COR-L47 (cell line): ENCODE results near the gene TSHB.
A peak's percentile ranks its signal among the peaks of the same experiment; 100 is the strongest.
"Not testable (repeated sequence)": the region's sequence is repeated elsewhere in the genome, so short reads cannot be mapped to it uniquely, and the experiment has no call there.

Source experiments
- DNase-seq: peaks from one replicate; lab custom pipeline; 2025; lab: John Stamatoyannopoulos, UW

TSHB gene

DNA sequence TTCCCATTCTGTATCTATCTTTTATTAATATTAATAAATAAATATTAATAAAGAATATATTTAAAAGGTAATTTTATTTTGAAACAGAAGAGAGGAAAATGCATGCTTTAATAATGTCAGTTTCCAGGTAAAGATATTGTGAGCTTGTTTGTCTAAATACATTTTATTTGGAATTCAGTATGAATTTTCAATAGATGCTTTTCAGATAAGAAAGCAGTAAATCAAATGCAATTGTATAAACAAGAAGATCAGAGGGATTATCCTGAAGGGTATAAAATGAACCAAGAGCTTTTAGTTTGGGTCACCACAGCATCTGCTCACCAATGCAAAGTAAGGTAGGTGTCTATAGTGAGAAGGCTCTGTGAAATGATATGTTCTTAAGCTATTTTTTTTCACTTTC, at the start of gene TSHB:
Gene TSHB, plus strand, starts transcription at position 301 of the 400 bp plus-strand sequence. CDS start 3,537 bp downstream, outside the sequence.
- DNase-seq: no peak

DNA sequence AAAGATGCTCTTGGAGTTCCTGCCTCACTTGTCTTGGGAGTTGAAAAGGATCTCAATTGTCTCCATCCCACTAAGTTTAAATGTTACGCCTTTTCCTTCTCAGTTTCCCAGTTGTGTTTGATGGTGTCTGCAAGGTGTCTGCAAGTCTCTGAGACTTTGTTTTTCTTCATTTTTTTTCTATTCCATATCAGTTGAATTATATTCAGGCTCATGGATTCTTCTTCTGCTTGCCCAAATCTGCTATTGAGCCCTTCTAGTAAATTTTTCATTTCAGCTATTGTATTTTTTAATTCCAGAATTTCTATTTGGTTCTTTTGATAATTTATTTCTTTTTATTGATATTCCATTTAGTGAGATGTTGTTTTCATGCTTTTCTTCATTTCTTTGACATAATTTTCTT, 47.4 kb upstream of the TSHB start:
- no peak for DNase-seq

DNA sequence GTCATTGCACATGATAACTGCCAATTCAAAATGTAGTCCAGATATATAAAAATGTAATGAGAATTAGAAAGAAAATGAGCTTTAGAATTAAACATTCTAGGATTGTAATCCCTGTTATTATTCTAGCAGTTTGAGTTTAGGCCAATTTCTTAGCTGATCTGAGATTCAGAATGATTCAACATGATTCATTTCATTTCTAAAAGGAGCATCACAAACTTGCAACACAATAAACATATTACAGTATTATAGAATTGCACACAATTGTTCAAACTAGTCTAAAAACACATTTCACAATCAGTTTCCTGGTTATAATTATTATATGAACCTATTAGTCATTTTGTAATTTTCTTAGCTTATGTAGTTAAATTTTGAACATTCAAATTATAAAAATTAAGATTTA, 43.3 kb upstream of the TSHB start:
- DNase-seq: no peak

DNA sequence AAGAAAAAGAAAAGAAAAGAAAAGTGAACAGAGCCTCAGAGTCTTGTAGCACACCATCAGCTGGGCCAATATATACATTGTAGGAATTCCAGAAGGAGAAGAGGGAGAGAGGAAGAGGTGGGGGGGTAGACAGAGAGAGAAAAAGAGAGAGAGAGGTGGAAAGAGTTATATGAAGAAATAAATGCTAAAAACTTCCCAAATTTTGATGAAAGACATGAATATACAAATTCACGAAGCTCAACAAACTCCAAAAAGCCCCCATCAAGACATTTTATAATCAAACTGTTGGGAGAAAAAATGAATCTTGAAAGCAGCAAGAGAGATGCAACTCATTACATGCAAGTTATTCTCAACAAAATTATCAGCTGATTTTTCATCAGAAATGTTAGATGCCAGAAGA, 41.5 kb upstream of the TSHB start:
- DNase-seq: no peak

DNA sequence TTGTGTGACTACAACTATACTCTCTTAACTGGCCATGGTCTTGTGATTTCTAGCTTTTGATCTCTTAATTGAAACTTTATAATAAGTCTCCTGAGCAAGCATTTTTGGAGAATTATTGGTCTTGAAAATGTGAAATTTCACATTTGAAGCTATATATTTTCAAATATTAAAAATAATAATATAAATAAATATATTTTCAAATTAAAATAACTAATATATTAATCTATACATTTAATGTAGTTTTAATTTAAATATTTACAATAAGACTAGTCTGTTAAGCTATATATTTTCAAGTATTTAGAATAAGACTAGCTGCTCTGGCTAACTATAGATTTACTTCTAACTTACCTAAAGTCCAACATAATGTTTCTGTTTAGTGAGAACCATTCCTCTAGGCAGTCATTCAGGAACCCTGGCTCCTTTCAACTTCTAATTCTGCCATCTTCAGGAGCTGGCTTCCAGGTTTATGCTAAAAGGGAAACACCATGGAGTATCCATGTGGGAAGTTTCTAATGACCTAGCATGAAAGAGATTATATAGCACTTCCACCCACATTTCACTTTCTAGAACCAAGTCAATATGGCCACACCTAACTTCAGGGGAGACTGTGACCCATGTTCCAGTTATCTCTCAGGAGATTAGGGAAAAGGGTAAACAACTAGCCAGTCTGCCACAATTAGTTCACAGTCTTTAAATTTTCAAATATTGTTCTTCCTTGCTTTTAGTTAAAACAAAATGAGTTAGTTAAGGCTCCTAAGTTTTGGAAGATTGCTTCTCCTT, 31.9 kb upstream of the TSHB start:
- DNase-seq: no peak

DNA sequence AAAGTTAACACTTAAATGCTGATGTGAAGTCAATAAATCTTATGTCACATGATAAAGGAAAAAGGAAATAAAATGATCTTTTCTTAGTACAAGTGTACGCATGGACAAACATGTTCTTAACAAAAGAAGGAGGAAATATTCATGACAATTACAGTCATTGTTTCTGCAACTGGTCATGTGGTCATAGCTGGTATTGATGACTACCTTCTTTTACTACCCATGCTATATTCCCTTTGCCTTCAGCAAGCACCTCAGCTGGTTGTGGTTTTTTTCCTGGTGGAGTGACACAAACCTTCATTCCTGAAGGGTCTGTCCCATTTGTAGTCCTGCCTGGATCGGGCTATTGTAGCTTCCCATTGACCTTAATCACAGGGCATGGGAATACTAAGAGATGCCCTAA, 23.4 kb upstream of the TSHB start:
- DNase-seq: no peak

DNA sequence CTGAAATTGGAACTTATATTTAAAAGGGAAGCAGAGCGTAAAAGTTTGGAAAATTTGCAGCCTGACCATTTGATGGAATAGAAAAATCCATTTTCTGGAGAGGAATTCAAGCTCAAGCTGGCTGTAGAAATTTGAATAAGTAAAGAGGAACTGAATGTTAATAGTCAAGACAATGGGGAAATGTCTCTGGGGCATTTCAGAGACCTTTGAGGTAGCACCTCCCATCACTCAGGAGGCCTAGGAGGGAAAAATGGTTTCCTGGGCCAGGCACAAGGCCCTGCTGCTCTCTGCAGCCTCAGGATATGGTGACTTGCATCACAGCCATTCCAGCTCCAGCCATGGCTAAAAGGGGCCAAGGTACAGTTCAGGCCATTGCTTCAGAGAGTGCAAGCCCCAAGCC, 17.6 kb upstream of the TSHB start:
- DNase-seq: no peak

DNA sequence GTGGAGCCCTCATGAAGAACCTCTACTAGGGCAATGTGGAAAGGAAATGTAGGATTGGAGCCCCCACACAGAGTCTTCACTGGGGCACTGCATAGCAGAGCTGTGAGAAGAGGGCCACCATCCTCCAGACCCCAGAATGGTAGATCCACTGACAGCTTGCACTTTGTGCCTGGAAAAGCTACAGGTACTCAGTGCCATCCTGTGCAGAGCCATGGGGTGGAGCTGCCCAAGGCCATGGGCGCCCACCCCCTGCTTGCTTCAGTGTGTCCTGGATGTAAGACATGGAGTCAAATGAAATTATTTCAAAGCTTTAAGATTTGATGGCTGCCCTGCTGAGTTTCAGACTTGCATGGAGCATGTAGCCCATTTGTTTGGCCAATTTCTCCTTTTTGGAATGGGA, 17.2 kb upstream of the TSHB start:
- DNase-seq: no peak

DNA sequence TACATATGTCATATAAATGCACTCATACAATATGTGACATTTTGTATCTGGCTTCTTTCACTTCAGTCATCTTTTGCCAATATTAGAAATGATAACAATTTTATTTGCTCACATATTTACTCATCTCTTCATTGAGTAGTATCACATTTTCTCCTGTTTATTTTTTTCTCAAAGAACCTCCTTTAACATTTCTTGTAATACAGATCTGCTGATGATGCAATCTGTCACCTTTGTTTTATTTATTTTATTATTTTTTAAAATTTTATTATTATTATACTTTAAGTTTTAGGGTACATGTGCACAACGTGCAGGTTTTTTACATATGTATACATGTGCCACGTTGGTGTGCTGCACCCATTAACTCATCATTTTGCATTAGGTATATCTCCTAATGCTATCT, 15.8 kb upstream of the TSHB start:
- DNase-seq: no peak

DNA sequence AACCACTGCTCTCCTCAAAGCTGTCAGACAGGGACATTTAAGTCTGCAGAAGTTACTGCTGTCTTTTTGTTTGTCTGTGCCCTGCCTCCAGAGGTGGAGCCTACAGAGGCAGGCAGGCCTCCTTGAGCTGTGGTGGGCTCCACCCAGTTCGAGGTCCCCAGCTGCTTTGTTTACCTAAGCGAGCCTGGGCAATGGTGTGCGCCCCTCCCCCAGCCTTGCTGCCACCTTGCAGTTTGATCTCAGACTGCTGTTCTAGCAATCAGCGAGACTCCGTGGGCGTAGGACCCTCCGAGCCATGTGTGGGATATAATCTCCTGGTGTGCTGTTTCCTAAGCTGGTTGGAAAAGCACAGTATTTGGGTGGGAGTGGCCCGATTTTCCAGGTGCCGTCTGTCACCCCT, 10.1 kb upstream of the TSHB start:
- not testable (repeated sequence) for DNase-seq

DNA sequence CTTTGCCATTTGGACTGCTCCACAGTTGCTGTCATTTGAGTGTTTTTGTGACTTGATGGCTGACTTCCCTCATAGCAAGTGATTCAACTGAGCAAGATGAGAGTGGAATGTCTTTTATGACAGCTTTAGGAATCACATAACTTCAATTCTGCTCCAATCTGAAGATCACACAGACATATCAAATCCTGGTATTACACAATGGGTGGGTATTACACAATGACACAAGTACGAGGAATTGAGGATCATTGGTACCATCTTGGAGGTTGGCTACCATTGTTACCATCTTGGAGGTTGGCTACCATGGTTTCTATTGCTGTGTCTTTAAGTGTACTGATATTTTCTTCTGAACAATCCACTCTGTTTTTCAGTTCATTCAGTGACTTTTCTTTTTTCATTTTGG, 8.5 kb upstream of the TSHB start:
- DNase-seq: no peak

DNA sequence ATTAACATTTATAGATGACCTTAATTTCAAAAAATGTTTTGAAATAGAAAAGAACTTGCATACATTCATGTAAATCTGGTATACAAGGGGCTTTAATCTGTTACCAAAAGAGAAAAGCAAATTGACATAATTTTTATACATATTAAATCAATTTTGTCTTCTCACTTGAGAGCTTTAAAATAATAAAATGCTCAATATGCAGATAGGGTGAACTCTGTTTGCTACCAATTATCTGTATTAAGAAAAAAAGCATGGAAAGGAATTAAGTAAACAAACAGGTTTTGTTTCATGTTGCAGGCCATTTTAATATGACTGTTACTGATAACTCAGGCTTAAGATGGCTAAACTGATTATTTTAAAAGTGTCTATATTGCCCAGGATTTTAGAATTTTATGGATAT, 6.0 kb upstream of the TSHB start:
- no peak for DNase-seq

DNA sequence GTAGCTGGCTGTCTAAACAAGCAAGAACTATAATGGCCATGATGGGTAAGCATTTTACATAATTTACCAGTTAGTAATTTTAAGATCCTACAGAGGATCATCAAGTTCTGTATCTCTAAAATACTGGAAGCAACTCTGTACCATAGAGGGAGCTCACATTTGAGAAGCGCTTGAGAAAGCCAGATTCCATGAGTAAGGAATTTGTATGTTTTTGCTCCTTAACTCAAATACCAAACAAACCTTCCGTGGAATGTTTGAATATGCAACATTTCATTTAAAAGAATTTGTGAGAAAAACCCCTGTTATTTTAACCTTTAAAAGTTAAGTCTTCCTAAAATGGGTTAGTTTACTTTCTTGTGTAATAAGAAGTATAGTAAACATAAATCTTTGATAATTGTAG, 2.0 kb downstream of the TSHB start:
- no peak for DNase-seq

DNA sequence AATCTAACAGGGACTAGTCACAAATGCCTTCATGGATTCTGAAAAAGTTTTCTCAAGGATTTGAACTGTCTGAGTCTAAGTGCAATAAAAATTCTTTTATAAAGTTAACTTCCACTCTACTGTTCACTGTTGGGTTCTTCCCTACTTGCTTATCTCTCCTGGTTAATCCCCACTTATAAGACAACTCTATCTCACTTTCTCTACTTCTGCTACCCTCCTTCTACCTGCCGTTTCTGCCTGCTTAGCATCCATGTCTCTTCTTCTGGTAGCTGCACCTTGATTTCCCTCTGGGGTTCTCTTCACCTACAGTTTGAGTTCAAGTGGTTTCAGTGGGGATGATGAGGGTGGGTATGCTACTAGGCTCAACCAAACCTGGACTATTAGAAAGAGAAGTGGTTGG, 6.0 kb downstream of the TSHB start:
- DNase-seq: no peak

DNA sequence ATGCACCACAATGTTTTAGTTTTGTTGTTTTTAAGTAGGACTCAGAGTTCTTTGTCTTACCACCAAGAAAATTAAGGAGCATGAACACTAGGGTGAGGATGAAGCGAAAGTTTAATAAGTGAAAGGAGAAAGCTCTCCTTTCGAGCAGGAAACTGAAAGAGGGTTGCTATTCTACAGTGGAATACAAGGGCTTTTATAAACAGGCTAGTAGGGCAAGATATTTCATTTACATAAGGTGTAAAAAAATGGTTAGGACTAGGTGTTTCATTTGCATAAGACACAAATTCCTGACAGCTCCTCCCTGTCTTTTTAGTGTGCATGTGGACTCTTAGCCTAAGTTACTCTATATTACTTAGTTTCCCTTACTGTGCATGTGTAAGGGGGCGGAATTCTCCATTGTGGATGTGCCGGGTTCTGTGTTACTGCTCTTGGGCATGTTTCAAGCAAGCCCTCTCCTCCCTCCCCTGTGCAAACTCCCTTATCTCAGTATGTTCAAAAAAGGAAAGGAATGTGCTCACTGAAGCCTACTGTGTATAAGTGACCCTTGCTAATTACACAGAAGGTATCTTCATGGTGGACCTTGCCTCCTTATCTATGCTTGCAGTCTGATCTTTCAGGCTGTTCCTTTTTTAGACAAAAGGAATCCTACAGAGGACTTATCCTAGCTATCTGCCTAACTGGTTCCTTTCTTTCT, 7.3 kb downstream of the TSHB start:
- no peak for DNase-seq

DNA sequence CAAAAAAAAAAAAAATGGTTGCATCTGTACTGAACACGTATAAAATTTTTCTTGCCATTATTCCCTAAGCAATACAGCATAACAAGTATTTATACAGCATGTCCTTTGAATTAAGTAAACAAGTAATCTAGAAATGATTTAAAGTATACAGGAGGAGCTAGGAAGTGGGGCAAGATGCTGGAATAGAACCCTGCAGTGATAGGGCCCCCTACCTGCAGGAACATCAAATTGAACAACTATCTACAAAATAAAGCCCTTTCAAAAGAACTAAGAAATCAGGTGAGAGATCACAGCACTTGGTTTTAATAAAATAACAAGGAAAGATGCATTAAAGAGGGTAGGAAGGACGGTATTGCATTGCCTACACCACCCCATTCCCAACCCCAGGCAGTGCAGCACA, 10.9 kb downstream of the TSHB start:
- no peak for DNase-seq

DNA sequence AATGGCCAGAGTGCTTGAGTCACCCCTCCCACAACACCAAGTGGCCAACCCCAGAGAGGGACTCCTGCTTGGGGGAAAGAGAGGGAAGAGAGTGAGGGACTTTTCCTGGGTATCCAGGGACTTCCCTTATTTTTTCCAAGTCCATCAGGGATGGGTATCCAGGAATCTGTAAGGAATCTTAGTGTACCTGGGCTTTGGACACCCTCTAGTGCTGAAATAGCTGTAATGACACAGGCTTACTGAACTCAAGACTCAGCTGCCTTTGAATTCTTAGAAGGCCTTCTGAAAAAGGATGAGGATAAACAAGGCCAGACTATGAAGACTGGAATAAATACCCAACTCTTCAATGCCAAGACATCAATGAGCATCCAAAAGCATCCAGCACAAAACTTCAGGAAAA, 12.0 kb downstream of the TSHB start:
- no peak for DNase-seq

DNA sequence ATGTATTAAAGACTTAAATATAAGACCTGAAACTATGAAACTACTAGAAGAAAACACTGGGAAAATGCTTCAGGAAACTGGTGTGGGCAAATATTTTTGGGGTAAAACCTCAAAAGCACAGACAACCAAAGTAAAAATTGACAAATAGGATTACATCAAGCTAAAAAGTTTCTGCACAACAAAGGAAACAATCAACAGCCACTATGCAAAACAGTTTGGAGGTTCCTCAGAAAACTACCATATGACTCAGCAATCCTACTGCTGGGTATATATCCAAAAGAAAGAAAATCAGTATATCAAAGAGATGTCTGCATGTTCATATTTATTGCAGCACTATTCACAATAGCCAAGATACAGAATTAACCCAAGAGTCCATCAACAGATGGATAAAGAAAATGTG, 17.1 kb downstream of the TSHB start:
- DNase-seq: no peak

DNA sequence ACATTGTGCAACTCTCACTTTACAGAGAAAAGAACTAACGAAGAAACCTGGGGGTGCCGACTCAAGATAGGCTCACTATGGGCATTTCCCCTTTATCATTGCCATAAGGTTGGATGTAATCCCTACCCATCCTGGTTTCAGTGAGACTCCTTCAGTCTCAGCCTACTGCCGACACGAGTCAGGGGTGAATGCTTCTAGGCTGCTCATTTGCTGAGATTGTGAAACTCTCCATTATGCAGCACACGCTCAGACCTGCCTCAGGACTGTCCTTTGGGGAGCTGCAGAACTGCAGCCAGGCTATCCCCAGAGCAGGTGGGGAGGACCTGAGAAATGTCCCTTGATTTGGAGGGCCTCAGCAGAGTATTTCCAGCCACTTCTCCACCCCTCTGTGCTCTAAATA, 22.2 kb downstream of the TSHB start:
- no peak for DNase-seq

DNA sequence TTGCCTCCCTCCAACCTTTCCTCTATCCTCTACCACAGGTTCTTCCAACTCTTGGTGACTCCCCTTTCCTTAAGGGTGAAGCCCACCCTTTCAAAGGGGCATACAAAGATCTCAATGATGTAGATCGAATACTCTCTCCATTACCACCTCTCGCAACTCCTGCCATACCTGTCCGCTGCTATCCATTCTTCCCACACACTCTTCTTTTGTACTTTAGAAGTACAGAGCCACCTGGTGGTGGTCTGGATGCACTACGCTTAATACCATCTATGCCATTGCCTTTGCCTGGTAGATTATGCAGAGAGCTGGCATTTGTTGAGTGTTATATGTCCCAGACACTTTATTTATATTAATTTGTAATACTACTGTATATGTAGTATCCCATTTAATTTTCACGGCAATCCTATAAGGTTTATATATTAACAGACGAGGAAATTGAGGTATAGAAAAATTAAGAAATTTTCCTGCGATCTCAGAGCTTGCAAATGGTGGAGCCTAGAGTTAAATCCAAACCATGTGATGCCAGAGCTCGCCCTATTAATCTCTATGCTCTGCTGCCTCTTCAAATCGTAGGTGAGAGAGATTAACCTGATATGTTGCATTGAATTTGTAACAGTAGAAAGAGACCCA, 22.9 kb downstream of the TSHB start:
- peak; percentile 49 for DNase-seq

DNA sequence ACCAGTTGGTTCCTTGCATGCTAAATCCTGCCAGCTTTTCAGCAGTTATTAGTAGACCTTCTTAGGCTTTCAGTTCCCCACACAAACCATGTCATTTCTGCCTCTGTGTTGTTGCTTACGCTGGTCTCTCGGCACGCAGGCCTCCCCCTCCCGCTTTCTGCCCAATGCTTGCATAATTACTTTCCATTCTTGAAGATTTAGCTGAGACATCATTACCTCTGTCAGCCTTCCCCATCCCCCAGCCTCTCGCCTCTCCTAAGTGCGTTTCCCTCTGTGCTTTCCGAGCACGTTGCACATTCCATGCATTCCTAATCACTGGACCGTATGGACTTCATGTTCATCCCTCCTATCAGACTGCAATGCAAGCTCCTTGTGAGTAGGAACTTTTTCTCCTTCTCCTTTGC, 26.8 kb downstream of the TSHB start:
- no peak for DNase-seq

DNA sequence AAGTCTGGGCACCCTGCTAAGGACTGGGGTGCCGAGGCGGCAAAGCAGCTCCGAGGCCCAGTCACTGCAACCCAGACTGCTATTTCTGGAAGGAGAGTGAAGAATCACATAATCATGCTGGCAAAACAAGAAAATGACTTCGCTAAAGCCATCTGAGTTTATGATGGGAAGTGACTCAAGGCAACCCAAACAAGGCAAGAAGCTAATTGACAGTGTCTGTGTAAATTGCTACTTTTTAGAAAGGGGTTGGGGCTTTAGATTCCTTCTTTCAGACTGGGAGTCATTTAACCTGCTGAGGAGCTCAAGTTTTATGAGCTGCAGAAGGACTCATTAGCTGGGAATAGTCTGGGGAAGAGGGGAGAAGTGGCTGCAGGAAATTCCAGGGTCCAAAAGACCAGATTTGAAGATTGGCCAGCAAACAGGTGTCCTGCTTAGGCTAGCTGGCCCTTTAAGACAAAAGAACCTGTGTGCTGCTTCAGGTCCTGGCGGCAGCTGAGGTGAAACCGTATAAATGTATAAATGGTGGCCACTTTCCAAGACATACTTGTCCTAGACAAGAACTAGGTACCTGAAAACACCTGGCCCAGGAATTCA, 28.1 kb downstream of the TSHB start:
- no peak for DNase-seq

DNA sequence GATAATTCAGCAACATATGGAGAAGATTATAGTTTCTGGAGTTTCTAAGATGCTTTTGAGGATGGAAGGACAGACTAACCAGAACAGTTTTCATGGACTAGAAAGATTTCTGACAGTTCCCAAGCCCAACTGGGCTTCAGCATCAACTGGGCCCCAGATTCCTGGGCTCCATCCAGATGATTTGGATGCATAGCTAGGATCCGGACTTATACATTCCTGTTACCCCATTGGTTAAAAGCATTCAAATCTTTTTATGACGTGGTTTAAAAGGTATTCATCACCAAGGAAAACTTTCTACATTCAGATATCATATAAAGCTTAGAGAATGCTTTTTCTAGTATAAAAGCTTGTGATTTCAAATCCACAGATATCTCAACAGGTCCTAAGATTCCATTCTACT, 29.7 kb downstream of the TSHB start:
- DNase-seq: no peak
